ENCODE measurements around the gene FYB2.
A peak's percentile ranks its signal among the peaks of the same experiment; 100 is the strongest.

The FYB2 gene

DNA sequence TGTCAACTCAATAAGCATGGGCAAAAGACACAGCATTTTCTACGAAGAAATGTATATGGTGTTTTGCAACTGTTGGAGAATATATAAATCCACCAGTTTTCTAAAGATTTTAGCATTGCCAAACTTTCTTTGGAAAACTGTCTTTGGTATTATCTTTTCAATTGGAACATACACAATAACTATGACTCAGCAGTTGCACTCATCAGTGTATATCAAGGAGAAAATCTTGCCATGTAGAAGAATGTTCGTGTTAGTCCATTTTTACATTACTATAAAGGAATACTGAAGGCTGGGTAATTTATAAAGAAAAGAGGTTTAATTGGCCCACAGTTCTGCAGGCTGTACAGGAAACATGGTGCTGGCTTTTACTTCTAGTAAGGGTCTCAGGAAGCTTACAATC, 133.0 kb downstream of the FYB2 start:
- H2BK5ac ChIP-seq (ENCODE audit: low read depth, low read length, poor library complexity) = no peak overlapping the region
- WGBS (ENCODE audit: extremely low coverage, insufficient coverage, insufficient read length) = no CpG with 5 or more reads among the region's 2 CpGs
- no peaks in the 10 kb centered on the region for H3K9me3 ChIP-seq (ENCODE audit: insufficient read depth, low read depth, low read length)
- no peaks in the 10 kb centered on the region for H3K79me2 ChIP-seq (ENCODE audit: control insufficient read depth, insufficient read depth, low read length, poor library complexity)
- H2AK5ac ChIP-seq (ENCODE audit: low read length) = no peak overlapping the region
- H3K9ac ChIP-seq (ENCODE audit: low read length) = no peak overlapping the region
- no peak overlapping the region for H3K18ac ChIP-seq (ENCODE audit: low read length)
- H3K79me1 ChIP-seq (ENCODE audit: low read length) = peaks cover 2% of the 10 kb centered on the region
- no peak overlapping the region for H4K12ac ChIP-seq (ENCODE audit: low read depth, low read length)
- H2AFZ ChIP-seq (ENCODE audit: insufficient read depth, low read length, poor library complexity) = no peak overlapping the region
- H3K4me1 ChIP-seq (ENCODE audit: control insufficient read depth in 1 of 2, insufficient read depth in 2 of 2, low read length in 2 of 2) = no peaks in the 10 kb centered on the region
- H3K4ac ChIP-seq (ENCODE audit: low read depth, low read length) = no peak overlapping the region
- no peak overlapping the region for H3K4me3 ChIP-seq (ENCODE audit: low read depth, low read length)
- H3K4me2 ChIP-seq (ENCODE audit: low read length) = no peak overlapping the region
- no peak overlapping the region for H3K14ac ChIP-seq (ENCODE audit: low read length)
- H3K27me3 ChIP-seq (ENCODE audit: insufficient read depth, low read length) = no peaks in the 10 kb centered on the region
- DNase-seq = no peak
- H3K36me3 ChIP-seq (ENCODE audit: control insufficient read depth in 1 of 2, insufficient read depth in 2 of 2, low read length in 2 of 2) = no peaks in the 10 kb centered on the region
- no peak overlapping the region for H4K8ac ChIP-seq (ENCODE audit: low read depth, low read length)
- no peak overlapping the region for H2BK120ac ChIP-seq (ENCODE audit: insufficient read depth, low read length, poor library complexity)
- H2BK12ac ChIP-seq (ENCODE audit: low read length) = peak overlapping the region; percentile 10
- no peak overlapping the region for H3K23ac ChIP-seq (ENCODE audit: low read length)
- H4K91ac ChIP-seq (ENCODE audit: low read depth, low read length) = no peak overlapping the region
- H3K27ac ChIP-seq (ENCODE audit: low read depth, low read length) = no peak overlapping the region

- Histone ChIP-seq H2BK12ac (ENCODE audit: low read length) (no peak overlapping the region), H2BK120ac (ENCODE audit: insufficient read depth, low read length, poor library complexity) (no peak overlapping the region), H3K36me3 (ENCODE audit: control insufficient read depth in 1 of 2, insufficient read depth in 2 of 2, low read length in 2 of 2) (no peaks in the 10 kb centered on the region), H3K4ac (ENCODE audit: low read depth, low read length) (no peak overlapping the region), H3K18ac (ENCODE audit: low read length) (no peak overlapping the region), H4K12ac (ENCODE audit: low read depth, low read length) (no peak overlapping the region), H4K8ac (ENCODE audit: low read depth, low read length) (no peak overlapping the region), H3K79me2 (ENCODE audit: control insufficient read depth, insufficient read depth, low read length, poor library complexity) (no peaks in the 10 kb centered on the region), H3K14ac (ENCODE audit: low read length) (no peak overlapping the region), H4K91ac (ENCODE audit: low read depth, low read length) (no peak overlapping the region), H3K4me3 (ENCODE audit: low read depth, low read length) (no peak overlapping the region), H3K4me2 (ENCODE audit: low read length) (no peak overlapping the region), H3K9me3 (ENCODE audit: insufficient read depth, low read depth, low read length) (no peaks in the 10 kb centered on the region), H3K79me1 (ENCODE audit: low read length) (no peaks in the 10 kb centered on the region), H3K23ac (ENCODE audit: low read length) (no peak overlapping the region), H2AFZ (ENCODE audit: insufficient read depth, low read length, poor library complexity) (no peak overlapping the region), H2BK5ac (ENCODE audit: low read depth, low read length, poor library complexity) (no peak overlapping the region), H3K9ac (ENCODE audit: low read length) (no peak overlapping the region), H3K27ac (ENCODE audit: low read depth, low read length) (no peak overlapping the region), H3K27me3 (ENCODE audit: insufficient read depth, low read length) (no peaks in the 10 kb centered on the region), H3K4me1 (ENCODE audit: control insufficient read depth in 1 of 2, insufficient read depth in 2 of 2, low read length in 2 of 2) (no peaks in the 10 kb centered on the region), H2AK5ac (ENCODE audit: low read length) (no peak overlapping the region)
- no peak for DNase-seq
Measured at GRCh38 chr1:56683569-56683968, 135.6 kb downstream of the FYB2 start.

DNA sequence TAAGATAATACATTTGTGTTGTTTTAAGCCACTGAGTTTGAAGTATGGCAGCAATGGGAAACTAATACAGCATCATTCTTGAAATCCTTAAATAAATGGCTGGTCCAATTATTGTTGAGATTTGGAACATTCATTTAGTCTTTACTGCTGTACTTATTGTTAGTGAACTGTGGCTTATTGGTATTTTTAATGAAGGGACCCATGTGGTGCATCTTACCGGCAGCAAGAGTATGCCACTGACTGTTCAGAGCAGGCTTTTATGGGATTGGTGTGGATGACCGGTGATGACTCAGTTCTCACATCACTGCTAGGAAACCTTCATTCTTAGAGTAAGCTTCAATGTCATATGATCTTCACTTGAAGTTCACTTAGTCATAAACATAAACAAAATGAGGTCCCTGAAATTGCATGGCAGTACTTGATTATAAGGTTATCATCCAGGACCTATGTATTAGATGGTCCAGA, 142.6 kb downstream of the FYB2 start:
- H3K79me2 ChIP-seq (ENCODE audit: control insufficient read depth, insufficient read depth, low read length, poor library complexity) = no peaks in the 10 kb centered on the region
- H4K91ac ChIP-seq (ENCODE audit: low read depth, low read length) = no peak overlapping the region
- H3K36me3 ChIP-seq (ENCODE audit: control insufficient read depth in 1 of 2, insufficient read depth in 2 of 2, low read length in 2 of 2) = no peaks in the 10 kb centered on the region
- no peak overlapping the region for H3K4me2 ChIP-seq (ENCODE audit: low read length)
- no peak overlapping the region for H3K4me3 ChIP-seq (ENCODE audit: low read depth, low read length)
- no peaks in the 10 kb centered on the region for H3K79me1 ChIP-seq (ENCODE audit: low read length)
- no peak overlapping the region for H3K9ac ChIP-seq (ENCODE audit: low read length)
- no peaks in the 10 kb centered on the region for H3K9me3 ChIP-seq (ENCODE audit: insufficient read depth, low read depth, low read length)
- no peak overlapping the region for H3K23ac ChIP-seq (ENCODE audit: low read length)
- no peak overlapping the region for H2BK5ac ChIP-seq (ENCODE audit: low read depth, low read length, poor library complexity)
- no peaks in the 10 kb centered on the region for H3K27me3 ChIP-seq (ENCODE audit: insufficient read depth, low read length)
- no peak overlapping the region for H2BK12ac ChIP-seq (ENCODE audit: low read length)
- no peak overlapping the region for H2BK120ac ChIP-seq (ENCODE audit: insufficient read depth, low read length, poor library complexity)
- H2AK5ac ChIP-seq (ENCODE audit: low read length) = no peak overlapping the region
- no peak overlapping the region for H3K27ac ChIP-seq (ENCODE audit: low read depth, low read length)
- no peak overlapping the region for H3K18ac ChIP-seq (ENCODE audit: low read length)
- no peak overlapping the region for H4K8ac ChIP-seq (ENCODE audit: low read depth, low read length)
- H3K14ac ChIP-seq (ENCODE audit: low read length) = no peak overlapping the region
- no peak overlapping the region for H4K12ac ChIP-seq (ENCODE audit: low read depth, low read length)
- H3K4ac ChIP-seq (ENCODE audit: low read depth, low read length) = no peak overlapping the region
- WGBS (ENCODE audit: extremely low coverage, insufficient coverage, insufficient read length) = no CpG with 5 or more reads among the region's 2 CpGs
- no peak overlapping the region for H2AFZ ChIP-seq (ENCODE audit: insufficient read depth, low read length, poor library complexity)
- peak in 1 of 2 donors; percentile 19 for DNase-seq
- no peaks in the 10 kb centered on the region for H3K4me1 ChIP-seq (ENCODE audit: control insufficient read depth in 1 of 2, insufficient read depth in 2 of 2, low read length in 2 of 2)

DNA sequence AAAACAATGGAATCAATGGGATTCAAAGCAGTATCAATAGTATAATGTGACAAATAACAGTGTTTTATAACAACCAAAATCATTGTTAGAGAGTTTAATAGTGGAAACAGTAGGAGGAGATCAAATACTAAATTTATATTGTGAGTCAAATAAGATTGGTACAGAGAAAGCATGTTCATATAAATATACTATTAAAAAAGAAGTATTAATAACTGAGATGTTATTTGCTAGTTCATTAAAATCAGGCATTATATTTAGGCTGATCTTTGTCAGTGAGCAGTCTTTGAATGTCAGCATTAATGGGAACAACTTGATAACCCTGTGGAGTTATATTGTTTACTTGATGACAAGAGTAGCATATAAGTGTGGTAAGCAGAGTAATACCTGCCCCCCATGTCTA, 143.4 kb downstream of the FYB2 start:
- no peak for DNase-seq
- Histone ChIP-seq H3K36me3 (ENCODE audit: control insufficient read depth in 1 of 2, insufficient read depth in 2 of 2, low read length in 2 of 2) (no peaks in the 10 kb centered on the region), H3K27me3 (ENCODE audit: insufficient read depth, low read length) (no peaks in the 10 kb centered on the region), H3K4me1 (ENCODE audit: control insufficient read depth in 1 of 2, insufficient read depth in 2 of 2, low read length in 2 of 2) (no peaks in the 10 kb centered on the region), H2BK120ac (ENCODE audit: insufficient read depth, low read length, poor library complexity) (no peak overlapping the region), H2AK5ac (ENCODE audit: low read length) (no peak overlapping the region), H4K91ac (ENCODE audit: low read depth, low read length) (no peak overlapping the region), H3K14ac (ENCODE audit: low read length) (no peak overlapping the region), H2BK5ac (ENCODE audit: low read depth, low read length, poor library complexity) (no peak overlapping the region), H3K79me1 (ENCODE audit: low read length) (no peaks in the 10 kb centered on the region), H2AFZ (ENCODE audit: insufficient read depth, low read length, poor library complexity) (no peak overlapping the region), H4K12ac (ENCODE audit: low read depth, low read length) (no peak overlapping the region), H3K27ac (ENCODE audit: low read depth, low read length) (no peak overlapping the region), H4K8ac (ENCODE audit: low read depth, low read length) (no peak overlapping the region), H3K9ac (ENCODE audit: low read length) (no peak overlapping the region), H3K4me3 (ENCODE audit: low read depth, low read length) (no peak overlapping the region), H3K18ac (ENCODE audit: low read length) (no peak overlapping the region), H3K23ac (ENCODE audit: low read length) (no peak overlapping the region), H2BK12ac (ENCODE audit: low read length) (no peak overlapping the region), H3K79me2 (ENCODE audit: control insufficient read depth, insufficient read depth, low read length, poor library complexity) (no peaks in the 10 kb centered on the region), H3K4me2 (ENCODE audit: low read length) (no peak overlapping the region), H3K4ac (ENCODE audit: low read depth, low read length) (no peak overlapping the region), H3K9me3 (ENCODE audit: insufficient read depth, low read depth, low read length) (no peaks in the 10 kb centered on the region)

- Histone ChIP-seq H3K27me3 (ENCODE audit: insufficient read depth, low read length) (no peaks in the 10 kb centered on the region), H4K91ac (ENCODE audit: low read depth, low read length) (no peak overlapping the region), H2AK5ac (ENCODE audit: low read length) (no peak overlapping the region), H3K79me2 (ENCODE audit: control insufficient read depth, insufficient read depth, low read length, poor library complexity) (no peaks in the 10 kb centered on the region), H3K9me3 (ENCODE audit: insufficient read depth, low read depth, low read length) (no peaks in the 10 kb centered on the region), H2BK5ac (ENCODE audit: low read depth, low read length, poor library complexity) (no peak overlapping the region), H4K12ac (ENCODE audit: low read depth, low read length) (no peak overlapping the region), H3K9ac (ENCODE audit: low read length) (no peak overlapping the region), H3K36me3 (ENCODE audit: control insufficient read depth in 1 of 2, insufficient read depth in 2 of 2, low read length in 2 of 2) (no peaks in the 10 kb centered on the region), H3K4me1 (ENCODE audit: control insufficient read depth in 1 of 2, insufficient read depth in 2 of 2, low read length in 2 of 2) (no peaks in the 10 kb centered on the region), H2AFZ (ENCODE audit: insufficient read depth, low read length, poor library complexity) (no peak overlapping the region), H4K8ac (ENCODE audit: low read depth, low read length) (no peak overlapping the region), H3K4ac (ENCODE audit: low read depth, low read length) (no peak overlapping the region), H2BK12ac (ENCODE audit: low read length) (no peak overlapping the region), H2BK120ac (ENCODE audit: insufficient read depth, low read length, poor library complexity) (no peak overlapping the region), H3K18ac (ENCODE audit: low read length) (no peak overlapping the region), H3K14ac (ENCODE audit: low read length) (no peak overlapping the region), H3K4me3 (ENCODE audit: low read depth, low read length) (no peak overlapping the region), H3K79me1 (ENCODE audit: low read length) (no peaks in the 10 kb centered on the region), H3K27ac (ENCODE audit: low read depth, low read length) (no peak overlapping the region), H3K4me2 (ENCODE audit: low read length) (no peak overlapping the region), H3K23ac (ENCODE audit: low read length) (no peak overlapping the region)
- peak in 1 of 2 donors; percentile 30 for DNase-seq
- WGBS (ENCODE audit: extremely low coverage, insufficient coverage, insufficient read length) = no CpG with 5 or more reads among the region's 1 CpG
Measured at GRCh38 chr1:56672579-56672978, 146.6 kb downstream of the FYB2 start.

Data from trophoblast cell (in vitro differentiated cells and primary cell).